Fibroblast of mammary gland (primary cell): ENCODE results near the gene ZNF32.
A peak's percentile ranks its signal among the peaks of the same experiment; 100 is the strongest.
"Not testable (repeated sequence)": the region's sequence is repeated elsewhere in the genome, so short reads cannot be mapped to it uniquely, and the experiment has no call there.

Experiments
- DNase-seq: peaks from one replicate; pipeline ENCODE4 v3.0.0-alpha.2; 2010; ENCODE audit warnings: low read depth
- H3K4me3 ChIP-seq: 2 replicates; pipeline ENCODE4 v1.5.1; 2011; ENCODE audit warnings: low read depth, mild to moderate bottlenecking, low read length, moderate library complexity; ENCODE audit not compliant: control insufficient read depth
- TF ChIP-seq, protein P1 (sequence below): conservative IDR thresholded peaks from 2 replicates; pipeline ENCODE4 v1.5.1; 2011; ENCODE audit warnings: low read depth, low read length, inconsistent platforms; ENCODE audit not compliant: control insufficient read depth, insufficient read depth

Gene ZNF32

GRCh38 chr10:43606323-43607198, 42.1 kb downstream of the ZNF32 start, which contains the start of gene ZNF485:
ZNF485 (plus strand) TSS chr10:43606438; CDS start chr10:43607051, 613 bp downstream.
- DNase-seq = peak; percentile 67
- H3K4me3 ChIP-seq = peak within 1 kb of the TSS; percentile 71
- TF ChIP-seq, protein P1, sequence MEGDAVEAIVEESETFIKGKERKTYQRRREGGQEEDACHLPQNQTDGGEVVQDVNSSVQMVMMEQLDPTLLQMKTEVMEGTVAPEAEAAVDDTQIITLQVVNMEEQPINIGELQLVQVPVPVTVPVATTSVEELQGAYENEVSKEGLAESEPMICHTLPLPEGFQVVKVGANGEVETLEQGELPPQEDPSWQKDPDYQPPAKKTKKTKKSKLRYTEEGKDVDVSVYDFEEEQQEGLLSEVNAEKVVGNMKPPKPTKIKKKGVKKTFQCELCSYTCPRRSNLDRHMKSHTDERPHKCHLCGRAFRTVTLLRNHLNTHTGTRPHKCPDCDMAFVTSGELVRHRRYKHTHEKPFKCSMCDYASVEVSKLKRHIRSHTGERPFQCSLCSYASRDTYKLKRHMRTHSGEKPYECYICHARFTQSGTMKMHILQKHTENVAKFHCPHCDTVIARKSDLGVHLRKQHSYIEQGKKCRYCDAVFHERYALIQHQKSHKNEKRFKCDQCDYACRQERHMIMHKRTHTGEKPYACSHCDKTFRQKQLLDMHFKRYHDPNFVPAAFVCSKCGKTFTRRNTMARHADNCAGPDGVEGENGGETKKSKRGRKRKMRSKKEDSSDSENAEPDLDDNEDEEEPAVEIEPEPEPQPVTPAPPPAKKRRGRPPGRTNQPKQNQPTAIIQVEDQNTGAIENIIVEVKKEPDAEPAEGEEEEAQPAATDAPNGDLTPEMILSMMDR = no peak

- TF ChIP-seq, protein P1 = peak; percentile 4
- peak overlapping the region; percentile 71 for H3K4me3 ChIP-seq
Observed at GRCh38 chr10:43605850-43606322, 42.8 kb downstream of the ZNF32 start.

GRCh38 chr10:43601576-43601975, 47.1 kb downstream of the ZNF32 start:
- DNase-seq, H3K4me3 ChIP-seq: not testable (repeated sequence)

More at GRCh38 chr10:43605850-43606322, 42.8 kb downstream of the ZNF32 start:
- no peak for DNase-seq

- no peak overlapping the region for H3K4me3 ChIP-seq
- TF ChIP-seq, protein P1 = no peak
- no peak for DNase-seq
Observed at GRCh38 chr10:43599333-43599732, 49.3 kb downstream of the ZNF32 start.

GRCh38 chr10:43598446-43598845, 50.2 kb downstream of the ZNF32 start:
- H3K4me3 ChIP-seq = no peak overlapping the region
- TF ChIP-seq, protein P1 = no peak
- peak; percentile 59 for DNase-seq

DNA sequence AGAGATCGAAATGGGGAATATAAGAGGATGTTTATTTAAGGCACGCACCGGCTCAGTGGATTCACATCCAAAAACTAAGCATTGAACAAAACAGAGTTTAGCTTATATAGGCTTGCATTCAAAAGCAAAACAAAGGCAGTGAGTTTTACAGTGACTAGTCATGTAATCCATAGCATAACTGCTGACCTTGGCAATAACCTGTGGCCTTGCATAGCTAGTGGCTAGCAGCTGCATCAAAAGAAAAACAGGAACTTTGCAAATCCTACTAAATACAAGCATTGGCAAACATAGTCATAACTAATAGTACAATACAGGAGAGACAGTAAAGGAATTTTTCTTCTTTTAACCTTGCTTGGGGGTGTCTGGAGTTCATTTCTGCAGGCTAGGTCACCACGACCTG, 52.1 kb downstream of the ZNF32 start:
- DNase-seq = no peak
- no peak overlapping the region for H3K4me3 ChIP-seq
- TF ChIP-seq, protein P1 = no peak

- no peak overlapping the region for H3K4me3 ChIP-seq
- no peak for DNase-seq
- TF ChIP-seq, protein P1 = no peak
Observed at GRCh38 chr10:43595739-43596298, 52.9 kb downstream of the ZNF32 start.
